ENCODE measurements around the gene TDRD7.

DNA sequence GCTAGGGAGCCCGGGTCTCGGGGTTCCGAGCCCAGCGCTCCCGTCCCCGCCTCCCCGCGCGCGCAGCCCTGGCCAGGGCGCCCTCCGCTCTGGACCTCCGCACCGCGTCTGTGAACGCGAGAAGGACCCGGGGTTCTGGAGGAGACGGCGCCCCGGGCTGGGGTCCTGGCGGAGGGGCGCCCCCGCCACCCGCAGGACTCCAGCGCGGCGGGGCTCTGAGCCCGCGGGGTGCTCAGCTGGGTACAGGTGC, 90.0 kb downstream of the TDRD7 start:
- TF ChIP-seq POLR2A (IDR thresholded peaks at IDR 0.05; ENCODE audit: low read length) (peak; percentile 26), GATA1 (IDR thresholded peaks at IDR 0.05; ENCODE audit: low read depth, low read length) (no peak)

Data from erythroblast (primary cell).